Measurements from ENCODE around the gene ZMAT2. TPM values are rescaled to one million over a fixed set of nuclear protein-coding genes. Genes with fewer than 3 reads are reported as not detected.
"Not testable (repeated sequence)": the region's sequence is repeated elsewhere in the genome, so short reads cannot be mapped to it uniquely, and the experiment has no call there.

Gene ZMAT2
- total and polyA plus RNA-seq, 2 donors from 2014 or later = 51.4 to 122 TPM

- DNase-seq (no peak), FAIRE-seq (no peak)
- no peak overlapping the region for H3K9ac ChIP-seq (ENCODE audit: low read length in 3 of 3)
- no peak overlapping the region for H3K4me3 ChIP-seq (ENCODE audit: low read length in 3 of 3)
- no peaks in the 10 kb centered on the region for H3K9me3 ChIP-seq (ENCODE audit: control insufficient read depth in 2 of 3, insufficient read depth in 1 of 3, low read length in 3 of 3)
- no peak for TF ChIP-seq CTCF (IDR thresholded peaks at IDR 0.05; ENCODE audit: borderline replicate concordance, extremely low read depth, insufficient read depth)
- intact Hi-C loops (cut with DNase I) = no loop called here
- no peaks in the 10 kb centered on the region for H3K27me3 ChIP-seq (ENCODE audit: control insufficient read depth, insufficient read depth, low read length)
- no peak overlapping the region for H3K27ac ChIP-seq (ENCODE audit: low read depth in 2 of 2, low read length in 2 of 2)
- H3K36me3 ChIP-seq (ENCODE audit: control insufficient read depth in 2 of 3, insufficient read depth in 3 of 3, low read length in 3 of 3) = no peaks in the 10 kb centered on the region
- no peaks in the 10 kb centered on the region for H3K4me1 ChIP-seq (ENCODE audit: control insufficient read depth in 2 of 3, insufficient read depth in 2 of 3, low read depth in 1 of 3, low read length in 3 of 3)
Observed at GRCh38 chr5:140713562-140714094, 13.4 kb downstream of the ZMAT2 start.

- H3K27ac ChIP-seq (ENCODE audit: low read depth in 2 of 2, low read length in 2 of 2); DNase-seq; H3K4me1 ChIP-seq (ENCODE audit: control insufficient read depth in 2 of 3, insufficient read depth in 2 of 3, low read depth in 1 of 3, low read length in 3 of 3); intact Hi-C loops (cut with DNase I); H3K4me3 ChIP-seq (ENCODE audit: low read length in 3 of 3); H3K9ac ChIP-seq (ENCODE audit: low read length in 3 of 3); FAIRE-seq; H3K9me3 ChIP-seq (ENCODE audit: control insufficient read depth in 2 of 3, insufficient read depth in 1 of 3, low read length in 3 of 3); H3K27me3 ChIP-seq (ENCODE audit: control insufficient read depth, insufficient read depth, low read length); H3K36me3 ChIP-seq (ENCODE audit: control insufficient read depth in 2 of 3, insufficient read depth in 3 of 3, low read length in 3 of 3): not testable (repeated sequence)
Observed at GRCh38 chr5:140716238-140716637, 16.0 kb downstream of the ZMAT2 start.

DNA sequence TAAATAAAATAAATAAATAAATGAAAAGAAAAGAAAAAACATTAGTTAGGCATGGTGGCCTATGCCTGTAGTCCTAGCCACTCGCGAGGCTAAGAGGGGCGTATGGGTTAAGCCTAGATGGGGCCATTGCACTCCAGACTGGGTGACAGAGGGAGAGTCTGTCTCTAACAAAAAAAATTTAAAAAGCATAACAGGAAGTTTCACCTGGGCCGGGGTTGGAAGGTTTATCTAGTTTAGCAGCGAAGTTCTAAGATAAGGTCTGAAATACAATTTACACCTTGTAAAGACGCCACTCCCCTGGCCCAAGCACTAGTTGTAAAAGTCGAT is 18.0 kb downstream of the ZMAT2 start:
- no peaks in the 10 kb centered on the region for H3K4me1 ChIP-seq (ENCODE audit: control insufficient read depth in 2 of 3, insufficient read depth in 2 of 3, low read depth in 1 of 3, low read length in 3 of 3)
- FAIRE-seq (no peak), DNase-seq (no peak)
- no peak overlapping the region for H3K9ac ChIP-seq (ENCODE audit: low read length in 3 of 3)
- intact Hi-C loops (cut with DNase I) = no loop called here
- no peaks in the 10 kb centered on the region for H3K9me3 ChIP-seq (ENCODE audit: control insufficient read depth in 2 of 3, insufficient read depth in 1 of 3, low read length in 3 of 3)
- no peak for TF ChIP-seq CTCF (IDR thresholded peaks at IDR 0.05; ENCODE audit: borderline replicate concordance, extremely low read depth, insufficient read depth)
- no peak overlapping the region for H3K27ac ChIP-seq (ENCODE audit: low read depth in 2 of 2, low read length in 2 of 2)
- no peaks in the 10 kb centered on the region for H3K36me3 ChIP-seq (ENCODE audit: control insufficient read depth in 2 of 3, insufficient read depth in 3 of 3, low read length in 3 of 3)
- no peaks in the 10 kb centered on the region for H3K27me3 ChIP-seq (ENCODE audit: control insufficient read depth, insufficient read depth, low read length)
- H3K4me3 ChIP-seq (ENCODE audit: low read length in 3 of 3) = no peak overlapping the region

- intact Hi-C loops (cut with DNase I); H3K9ac ChIP-seq (ENCODE audit: low read length in 3 of 3); H3K27me3 ChIP-seq (ENCODE audit: control insufficient read depth, insufficient read depth, low read length); H3K9me3 ChIP-seq (ENCODE audit: control insufficient read depth in 2 of 3, insufficient read depth in 1 of 3, low read length in 3 of 3); H3K4me3 ChIP-seq (ENCODE audit: low read length in 3 of 3); H3K4me1 ChIP-seq (ENCODE audit: control insufficient read depth in 2 of 3, insufficient read depth in 2 of 3, low read depth in 1 of 3, low read length in 3 of 3); H3K27ac ChIP-seq (ENCODE audit: low read depth in 2 of 2, low read length in 2 of 2); H3K36me3 ChIP-seq (ENCODE audit: control insufficient read depth in 2 of 3, insufficient read depth in 3 of 3, low read length in 3 of 3); DNase-seq; FAIRE-seq: not testable (repeated sequence)
Observed at GRCh38 chr5:140720738-140721137, 20.5 kb downstream of the ZMAT2 start.

GRCh38 chr5:140721395-140721794 is 21.1 kb downstream of the ZMAT2 start:
- H3K9ac ChIP-seq (ENCODE audit: low read length in 3 of 3); H3K27ac ChIP-seq (ENCODE audit: low read depth in 2 of 2, low read length in 2 of 2); H3K9me3 ChIP-seq (ENCODE audit: control insufficient read depth in 2 of 3, insufficient read depth in 1 of 3, low read length in 3 of 3); DNase-seq; H3K4me1 ChIP-seq (ENCODE audit: control insufficient read depth in 2 of 3, insufficient read depth in 2 of 3, low read depth in 1 of 3, low read length in 3 of 3); H3K36me3 ChIP-seq (ENCODE audit: control insufficient read depth in 2 of 3, insufficient read depth in 3 of 3, low read length in 3 of 3); H3K27me3 ChIP-seq (ENCODE audit: control insufficient read depth, insufficient read depth, low read length); FAIRE-seq; intact Hi-C loops (cut with DNase I); H3K4me3 ChIP-seq (ENCODE audit: low read length in 3 of 3): not testable (repeated sequence)

Measured in kidney (tissue), 14 donors.